Loucy (cell line): Measurements from ENCODE around the gene UCHL1.

Experiments used
- H2AFZ ChIP-seq: fragments of 200-600 bp; sonication (generic); 2 replicates; pipeline ENCODE4 v1.6.0; 2016; ENCODE audit warnings: antibody characterized with exemption, mild to moderate bottlenecking, low read length, moderate library complexity
- H3F3A ChIP-seq: fragments of 200-600 bp; 2 replicates; pipeline ENCODE4 v1.6.0; 2016; ENCODE audit warnings: antibody characterized with exemption, low read depth, mild to moderate bottlenecking
- H3K27me3 ChIP-seq: fragments of 200-600 bp; sonication (generic); 2 replicates; pipeline ENCODE4 v1.6.1; 2014; ENCODE audit warnings: low read length, mild to moderate bottlenecking; ENCODE audit not compliant: insufficient read depth, poor library complexity, severe bottlenecking
- H3K36me3 ChIP-seq: fragments of 200-600 bp; sonication (generic); 2 replicates; pipeline ENCODE4 v1.6.1; 2016; ENCODE audit warnings: low read length; ENCODE audit not compliant: insufficient read depth
- H3K4me1 ChIP-seq: fragments of 200-600 bp; sonication (generic); 2 replicates; pipeline ENCODE4 v1.5.1; 2014; ENCODE audit warnings: low read length, mild to moderate bottlenecking; ENCODE audit not compliant: insufficient read depth, poor library complexity, severe bottlenecking
- H3K4me2 ChIP-seq: fragments of 200-600 bp; sonication (generic); 2 replicates; pipeline ENCODE4 v1.6.0; 2014; ENCODE audit warnings: antibody characterized with exemption, low read length, low read depth, mild to moderate bottlenecking; ENCODE audit not compliant: poor library complexity, severe bottlenecking
- H3K4me3 ChIP-seq: fragments of 200-600 bp; sonication (generic); 2 replicates; pipeline ENCODE4 v1.5.1; 2014; ENCODE audit warnings: low read length, mild to moderate bottlenecking, mixed read lengths; ENCODE audit not compliant: poor library complexity, severe bottlenecking
- H3K79me2 ChIP-seq: fragments of 200-600 bp; sonication (generic); 2 replicates; pipeline ENCODE4 v1.6.1; 2014; ENCODE audit warnings: low read length; ENCODE audit not compliant: insufficient read depth
- H3K9ac ChIP-seq: fragments of 200-600 bp; sonication (generic); 2 replicates; pipeline ENCODE4 v1.6.0; 2014; ENCODE audit warnings: mild to moderate bottlenecking, low read depth, low read length, moderate library complexity; ENCODE audit not compliant: poor library complexity, severe bottlenecking
- H3K9me2 ChIP-seq: fragments of 200-600 bp; sonication (generic); replicated peaks from 2 replicates; pipeline ENCODE4 v1.6.1; 2016; ENCODE audit warnings: low read depth, low read length, mixed read lengths
- H3K9me3 ChIP-seq: fragments of 200-600 bp; sonication (generic); 2 replicates; pipeline ENCODE4 v1.6.1; 2014; ENCODE audit warnings: mild to moderate bottlenecking, antibody characterized with exemption, low read length, low read depth; ENCODE audit not compliant: insufficient read depth
- H4K20me1 ChIP-seq: fragments of 200-600 bp; sonication (generic); 2 replicates; pipeline ENCODE4 v1.6.0; 2014; ENCODE audit warnings: antibody characterized with exemption, low read length, mild to moderate bottlenecking; ENCODE audit not compliant: insufficient read depth, poor library complexity, severe bottlenecking
- CTCF ChIP-seq: fragments of 200-600 bp; sonication (generic); conservative IDR thresholded peaks from 2 replicates; pipeline ENCODE4 v1.5.1; 2014; ENCODE audit warnings: mild to moderate bottlenecking, antibody characterized with exemption, low read length
- EZH2phosphoT487 ChIP-seq: fragments of 200-600 bp; IDR thresholded peaks from 2 replicates; pipeline ENCODE4 v1.6.1; 2018; ENCODE audit warnings: antibody characterized with exemption, mild to moderate bottlenecking, moderate library complexity, borderline replicate concordance

Gene UCHL1

GRCh38 chr4:41287005-41287404 lies 30.3 kb downstream of the UCHL1 start:
- no peaks in the 10 kb centered on the region for H3F3A ChIP-seq
- no peaks in the 10 kb centered on the region for H3K4me1 ChIP-seq
- no peaks in the 10 kb centered on the region for H3K9me3 ChIP-seq
- H3K4me2 ChIP-seq: no peak overlapping the region
- H4K20me1 ChIP-seq: no peaks in the 10 kb centered on the region
- TF ChIP-seq CTCF: no peak
- no peaks in the 10 kb centered on the region for H3K27me3 ChIP-seq
- H3K79me2 ChIP-seq: no peaks in the 10 kb centered on the region
- no peak overlapping the region for H2AFZ ChIP-seq
- H3K4me3 ChIP-seq: no peak overlapping the region
- no peaks in the 10 kb centered on the region for H3K9me2 ChIP-seq
- H3K36me3 ChIP-seq: no peaks in the 10 kb centered on the region
- H3K9ac ChIP-seq: no peak overlapping the region

GRCh38 chr4:41287852-41288251 lies 31.1 kb downstream of the UCHL1 start:
- H3K9ac ChIP-seq: no peak overlapping the region
- H3F3A ChIP-seq: no peaks in the 10 kb centered on the region
- no peaks in the 10 kb centered on the region for H3K27me3 ChIP-seq
- TF ChIP-seq CTCF: no peak
- TF ChIP-seq EZH2phosphoT487: no peak
- H2AFZ ChIP-seq: no peak overlapping the region
- no peaks in the 10 kb centered on the region for H3K4me1 ChIP-seq
- H3K9me3 ChIP-seq: no peaks in the 10 kb centered on the region
- H3K4me3 ChIP-seq: no peak overlapping the region
- H3K36me3 ChIP-seq: no peaks in the 10 kb centered on the region
- no peaks in the 10 kb centered on the region for H3K79me2 ChIP-seq
- H3K4me2 ChIP-seq: no peak overlapping the region
- no peaks in the 10 kb centered on the region for H4K20me1 ChIP-seq
- H3K9me2 ChIP-seq: no peaks in the 10 kb centered on the region

GRCh38 chr4:41288254-41288653 lies 31.5 kb downstream of the UCHL1 start:
- Histone ChIP-seq H3F3A (no peaks in the 10 kb centered on the region), H3K4me2 (no peak overlapping the region), H3K27me3 (no peaks in the 10 kb centered on the region), H4K20me1 (no peaks in the 10 kb centered on the region), H3K4me3 (no peak overlapping the region), H3K36me3 (no peaks in the 10 kb centered on the region), H3K9me2 (no peaks in the 10 kb centered on the region), H3K9me3 (no peaks in the 10 kb centered on the region), H3K79me2 (no peaks in the 10 kb centered on the region), H2AFZ (no peak overlapping the region), H3K4me1 (no peaks in the 10 kb centered on the region), H3K9ac (no peak overlapping the region)
- TF ChIP-seq CTCF (no peak), EZH2phosphoT487 (no peak)
